GM12878 (cell line): ENCODE measurements around the gene SSBP3. TPM values are rescaled to one million over a fixed set of nuclear protein-coding genes. Genes with fewer than 3 reads are reported as not detected.
"Not testable (repeated sequence)": the region's sequence is repeated elsewhere in the genome, so short reads cannot be mapped to it uniquely, and the experiment has no call there.

ENCODE experiments used
- ATAC-seq: fragments of 200-7000 bp; cut with Tn5 transposase; 3 replicates; pipeline ENCODE4 v1.9.1; 2020; ENCODE audit warnings: mild to moderate bottlenecking, moderate library complexity
- BruUV-seq: library from RNA; stranded (reverse); fragments of 400-500 nt; replicated peaks from 2 replicates; lab custom pipeline; 2021; lab: Mats Ljungman, UMichigan
- CTCF ChIA-PET: fragments of 300-600 bp; sonication (Branson Sonifier 250); formaldehyde crosslinking; extraction: SDS; loops from one replicate; lab custom pipeline; 2021; ENCODE audit warnings: inconsistent platforms; lab: Yijun Ruan, JAX
- POLR2A ChIA-PET: fragments of 350-600 bp; formaldehyde crosslinking; extraction: SDS; loops from one replicate; lab custom pipeline; 2021; ENCODE audit warnings: inconsistent platforms; lab: Charles Lee
- RAD21 ChIA-PET: fragments of 300-600 bp; sonication (Branson Sonifier 250); formaldehyde crosslinking; loops from one replicate; lab custom pipeline; 2023; ENCODE audit warnings: antibody characterized with exemption; ENCODE audit not compliant: unreplicated experiment; lab: Charles Lee
- SMC1A ChIA-PET: fragments of 300-600 bp; sonication (Branson Sonifier 250); formaldehyde crosslinking; loops from one replicate; lab custom pipeline; 2023; ENCODE audit not compliant: unreplicated experiment, uncharacterized antibody; lab: Charles Lee
- DNase-seq: peaks from one replicate; pipeline ENCODE4 v3.0.0-alpha.2; 2011; ENCODE audit warnings: low read depth, low spot score
- FAIRE-seq: peaks from 3 replicates; lab custom pipeline; 2011; peaks lifted over from hg19 to GRCh38; lab: Jason Lieb, UNC
- H2AFZ ChIP-seq: 2 replicates; pipeline ENCODE4 v1.6.0; 2011; ENCODE audit warnings: low read depth, low read length, control low read depth; ENCODE audit not compliant: control insufficient read depth
- H3K27ac ChIP-seq: 2 replicates; pipeline ENCODE4 v1.5.1; 2011; ENCODE audit warnings: control low read depth; ENCODE audit not compliant: control insufficient read depth, insufficient read depth
- H3K27me3 ChIP-seq, 2 experiments: replicated peaks in 1 of 2; 2 replicates each; pipeline versions ENCODE4 v1.6.0 to v1.6.1; 2011; ENCODE audit warnings: low read length in 1 of 2; ENCODE audit not compliant: control insufficient read depth in 2 of 2, insufficient read depth in 2 of 2
- H3K36me3 ChIP-seq, 2 experiments: 2 replicates each; pipeline ENCODE4 v1.5.1; 2011; ENCODE audit warnings: low read length in 1 of 2; ENCODE audit not compliant: control insufficient read depth in 2 of 2, insufficient read depth in 2 of 2
- H3K4me1 ChIP-seq: 2 replicates; pipeline ENCODE4 v1.6.1; 2011; ENCODE audit warnings: mild to moderate bottlenecking, low read length, moderate library complexity, mixed read lengths; ENCODE audit not compliant: control insufficient read depth, insufficient read depth
- H3K4me2 ChIP-seq: 2 replicates; pipeline ENCODE4 v1.6.0; 2011; ENCODE audit warnings: control low read depth; ENCODE audit not compliant: control insufficient read depth, insufficient read depth
- H3K4me3 ChIP-seq: fragments of 200-600 bp; sonication (generic); 2 replicates; pipeline ENCODE4 v1.5.1; 2016
- H3K79me2 ChIP-seq: 2 replicates; pipeline ENCODE4 v1.6.0; 2011; ENCODE audit warnings: low read length; ENCODE audit not compliant: control insufficient read depth, insufficient read depth
- H3K9ac ChIP-seq: 2 replicates; pipeline ENCODE4 v1.8.0; 2011; ENCODE audit warnings: low read length, control low read depth, mixed read lengths; ENCODE audit not compliant: control insufficient read depth, insufficient read depth
- H3K9me3 ChIP-seq: replicated peaks from 3 replicates; pipeline ENCODE4 v1.5.1; 2011; ENCODE audit warnings: mild to moderate bottlenecking, low read length; ENCODE audit not compliant: control insufficient read depth, insufficient read depth
- H4K20me1 ChIP-seq: 2 replicates; pipeline ENCODE4 v1.6.0; 2011; ENCODE audit not compliant: control insufficient read depth, insufficient read depth
- ATF7 ChIP-seq: fragments of 450-650 bp; IDR thresholded peaks from 2 replicates; pipeline ENCODE4 v1.6.1; 2016; ENCODE audit warnings: low read depth, mild to moderate bottlenecking
- IRF4 ChIP-seq: IDR thresholded peaks from 2 replicates; pipeline ENCODE4 v1.6.1; 2011; ENCODE audit warnings: low read depth, low read length
- MTA2 ChIP-seq: fragments of 450-650 bp; IDR thresholded peaks from 2 replicates; pipeline ENCODE4 v1.6.1; 2016; ENCODE audit warnings: low read depth, mild to moderate bottlenecking, moderate library complexity
- NR2F1 ChIP-seq: fragments of 450-650 bp; conservative IDR thresholded peaks from 2 replicates; pipeline ENCODE4 v1.6.1; 2017; ENCODE audit warnings: mild to moderate bottlenecking
- USF2 ChIP-seq: IDR thresholded peaks from 2 replicates; pipeline ENCODE4 v1.6.1; 2011; ENCODE audit warnings: low read depth, low read length, improper control_type of control experiment, borderline replicate concordance
- WGBS: methylation state at CpG from one replicate; pipeline ENCODE4 v1.1.6; 2016; ENCODE audit warnings: low lambda C conversion rate; ENCODE audit not compliant: insufficient replicate concordance, insufficient coverage; ENCODE audit errors: missing lambda C conversion rate; 5-methylcytosine and 5-hydroxymethylcytosine counted together
- in situ Hi-C: fragments of 300-500 bp; cut with MboI; formaldehyde crosslinking; loops from 9 replicates; pipeline ENCODE4 v1.14.3; 2018; ENCODE audit warnings: mixed read lengths
- intact Hi-C: fragments of 100-400 bp; cut with micrococcal nuclease; formaldehyde crosslinking; loops from one replicate; pipeline ENCODE4 v1.14.2; 2022; ENCODE audit not compliant: unreplicated experiment
- polyA plus RNA-seq, 11 experiments: library from polyadenylated mRNA; depleted of rRNA in 4 of 11; unstranded in 6 of 11; stranded (reverse) in 5 of 11; fragments of >200 nt; fragmentation: Nextera tagmentation in 4 of 11; fragmentation: Illumina TruSeq in 1 of 11; extraction: Ambion mirVana in 4 of 11; extraction: Trizol in 1 of 11; gene quantifications; 1 replicate in 1 of 11; 2 replicates in 10 of 11; pipeline versions ENCODE4 v1.2.1 to v1.2.3, GENCODE V29; 2011 to 2016; ENCODE audit warnings: inconsistent platforms in 2 of 11, missing spikeins in 2 of 11, low read depth in 1 of 11
- total RNA-seq, 4 experiments: library from RNA; depleted of rRNA in 3 of 4; stranded (reverse); fragments of >200 nt in 3 of 4; fragmentation: Illumina TruSeq in 1 of 4; extraction: Trizol in 1 of 4; gene quantifications; 2 replicates each; pipeline versions ENCODE4 v1.2.1 to v1.2.3, GENCODE V29; 2013 to 2021

SSBP3 gene
- total and polyA plus RNA-seq, 10 of the 15 experiments (the other 5 are each of a cell fraction or from before 2014, with no cell fraction given) = 4.1 to 51.7 (median 17.1) TPM

DNA sequence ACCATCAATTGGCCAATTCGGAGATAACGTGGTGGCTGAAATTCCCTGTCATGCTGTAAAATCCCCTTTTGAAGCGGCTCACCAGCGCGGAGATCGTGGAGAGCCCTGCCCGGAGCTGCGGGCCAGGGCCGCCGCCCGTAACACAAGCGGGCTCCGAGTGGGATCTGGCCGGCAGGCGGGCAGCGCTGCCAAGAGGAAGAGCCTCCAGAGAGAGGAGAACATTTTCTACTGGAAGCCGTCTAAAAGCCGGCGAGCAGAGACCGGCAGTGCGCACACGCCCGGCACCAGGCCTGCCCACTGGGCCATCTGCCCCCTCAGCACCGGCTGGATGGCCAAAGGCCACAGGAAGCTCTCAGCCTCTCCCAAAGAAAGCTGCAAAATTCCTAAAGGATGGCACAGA lies 15.5 kb downstream of the SSBP3 start:
- H3K9ac ChIP-seq = no peak overlapping the region
- SMC1A ChIA-PET = interaction anchor here (0.8 kb wide), 1 partner anchor 17 kb away, joined by 3 read pairs; no protein-coding TSS in a partner anchor
- no peak overlapping the region for H2AFZ ChIP-seq
- 0 out of 2 replicates have a peak, but pooled peaks cover 3% of the 10 kb centered on the region for H3K4me1 ChIP-seq
- DNase-seq (no peak), FAIRE-seq (no peak), ATAC-seq (no peak)
- H3K4me2 ChIP-seq = no peak overlapping the region
- peaks cover 9 to 19% of the 10 kb centered on the region in 2 experiments for H3K36me3 ChIP-seq
- H3K9me3 ChIP-seq = no peaks in the 10 kb centered on the region
- H4K20me1 ChIP-seq = no peaks in the 10 kb centered on the region; the same call in 1 of the 2 replicates
- TF ChIP-seq ATF7 = no peak
- no peak for TF ChIP-seq USF2
- TF ChIP-seq MTA2 = no peak
- no peak for TF ChIP-seq IRF4
- TF ChIP-seq NR2F1 = no peak
- H3K27ac ChIP-seq = no peak overlapping the region
- CTCF ChIA-PET = no interaction called here
- RAD21 ChIA-PET = no interaction called here
- intact Hi-C loops (no loop called here), in situ Hi-C loops (no loop called here)
- no peaks in the 10 kb centered on the region for H3K27me3 ChIP-seq
- BruUV-seq = no TSS peak
- 95% methylated on average over 15 of the region's 24 CpGs for WGBS
- H3K4me3 ChIP-seq = no peak overlapping the region
- peaks cover 10% of the 10 kb centered on the region for H3K79me2 ChIP-seq
- POLR2A ChIA-PET = no interaction called here

GRCh38 chr1:54389608-54390007 lies 16.6 kb downstream of the SSBP3 start:
- H3K27me3 ChIP-seq, H2AFZ ChIP-seq, CTCF ChIA-PET, H4K20me1 ChIP-seq, in situ Hi-C loops, DNase-seq, FAIRE-seq, H3K9me3 ChIP-seq, RAD21 ChIA-PET, H3K79me2 ChIP-seq, H3K27ac ChIP-seq, H3K9ac ChIP-seq, ATAC-seq, BruUV-seq, H3K4me3 ChIP-seq, H3K4me2 ChIP-seq, H3K4me1 ChIP-seq, intact Hi-C loops: not testable (repeated sequence)
- ChIA-PET POLR2A (interaction anchor here (0.5 kb wide), 1 partner anchor 65 kb away, joined by 5 read pairs; no protein-coding TSS in a partner anchor), SMC1A (interaction anchor here (0.8 kb wide), 1 partner anchor 16 kb away, joined by 3 read pairs; no protein-coding TSS in a partner anchor)
- H3K36me3 ChIP-seq = peaks cover 9 to 13% of the 10 kb centered on the region in 2 experiments
- WGBS = 100% methylated on average over 2 of the region's 2 CpGs
